Measurements from ENCODE around the gene CD151. TPM values are rescaled to one million over a fixed set of nuclear protein-coding genes. Genes with fewer than 3 reads are reported as not detected.
A peak's percentile ranks its signal among the peaks of the same experiment; 100 is the strongest.

Gene CD151
- total and polyA plus RNA-seq, 4 donors, result 31.6 to 264 (median 124) TPM

DNA sequence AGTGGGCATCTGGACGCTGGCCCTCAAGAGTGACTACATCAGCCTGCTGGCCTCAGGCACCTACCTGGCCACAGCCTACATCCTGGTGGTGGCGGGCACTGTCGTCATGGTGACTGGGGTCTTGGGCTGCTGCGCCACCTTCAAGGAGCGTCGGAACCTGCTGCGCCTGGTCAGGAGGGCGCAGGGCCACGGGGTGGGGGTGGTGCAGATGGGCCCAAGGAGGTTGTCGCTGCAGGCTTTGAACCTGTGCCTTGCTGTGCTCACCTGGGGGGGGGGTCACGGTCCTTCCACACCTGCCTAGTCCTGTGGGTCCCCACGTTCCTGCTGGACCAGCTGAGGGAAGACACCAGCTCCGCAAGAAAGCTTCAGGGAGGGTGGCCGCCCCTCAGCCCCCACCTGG, 3.5 kb downstream of the CD151 start:
- no peak overlapping the region for H3K4me3 ChIP-seq (ENCODE audit: low read depth in 1 of 3, low read length in 3 of 3)
- H3K9ac ChIP-seq (ENCODE audit: low read depth in 1 of 2, low read length in 2 of 2), result no peak overlapping the region
- H3K9me3 ChIP-seq (ENCODE audit: control insufficient read depth in 4 of 4, low read length in 3 of 4), result no peaks in the 10 kb centered on the region
- no peaks in the 10 kb centered on the region for H3K27me3 ChIP-seq (ENCODE audit: control insufficient read depth in 4 of 4, insufficient read depth in 4 of 4, low read length in 3 of 4)
- H3K27ac ChIP-seq (ENCODE audit: low read depth in 1 of 2, low read length in 2 of 2), result no peak overlapping the region
- no peak for DNase-seq (ENCODE audit: low spot score)
- H3K4me1 ChIP-seq (ENCODE audit: control insufficient read depth in 4 of 4, insufficient read depth in 4 of 4, low read length in 3 of 4), result peaks cover 26 to 63% (median 41%) of the 10 kb centered on the region in 4 donors
- TF ChIP-seq REST (IDR thresholded peaks at IDR 0.05) (no peak), GABPA (IDR thresholded peaks at IDR 0.05 in 1 of 2, conservative IDR thresholded peaks at IDR 0.05 in 1 of 2) (no peak), SP1 (IDR thresholded peaks at IDR 0.05) (no peak), HNF4A (conservative IDR thresholded peaks at IDR 0.05) (no peak), ATF3 (IDR thresholded peaks at IDR 0.05) (no peak), HNF4G (IDR thresholded peaks at IDR 0.05) (no peak), RXRA (IDR thresholded peaks at IDR 0.05) (no peak), EGR1 (IDR thresholded peaks at IDR 0.05; ENCODE audit: low read depth in 2 of 2) (no peak), JUND (IDR thresholded peaks at IDR 0.05) (no peak), TAF1 (conservative IDR thresholded peaks at IDR 0.05) (no peak)
- TF ChIP-seq, protein P1, sequence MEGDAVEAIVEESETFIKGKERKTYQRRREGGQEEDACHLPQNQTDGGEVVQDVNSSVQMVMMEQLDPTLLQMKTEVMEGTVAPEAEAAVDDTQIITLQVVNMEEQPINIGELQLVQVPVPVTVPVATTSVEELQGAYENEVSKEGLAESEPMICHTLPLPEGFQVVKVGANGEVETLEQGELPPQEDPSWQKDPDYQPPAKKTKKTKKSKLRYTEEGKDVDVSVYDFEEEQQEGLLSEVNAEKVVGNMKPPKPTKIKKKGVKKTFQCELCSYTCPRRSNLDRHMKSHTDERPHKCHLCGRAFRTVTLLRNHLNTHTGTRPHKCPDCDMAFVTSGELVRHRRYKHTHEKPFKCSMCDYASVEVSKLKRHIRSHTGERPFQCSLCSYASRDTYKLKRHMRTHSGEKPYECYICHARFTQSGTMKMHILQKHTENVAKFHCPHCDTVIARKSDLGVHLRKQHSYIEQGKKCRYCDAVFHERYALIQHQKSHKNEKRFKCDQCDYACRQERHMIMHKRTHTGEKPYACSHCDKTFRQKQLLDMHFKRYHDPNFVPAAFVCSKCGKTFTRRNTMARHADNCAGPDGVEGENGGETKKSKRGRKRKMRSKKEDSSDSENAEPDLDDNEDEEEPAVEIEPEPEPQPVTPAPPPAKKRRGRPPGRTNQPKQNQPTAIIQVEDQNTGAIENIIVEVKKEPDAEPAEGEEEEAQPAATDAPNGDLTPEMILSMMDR (IDR thresholded peaks at IDR 0.05; ENCODE audit: low read depth, low read length, missing input control), result no peak
- TF ChIP-seq, protein P2, sequence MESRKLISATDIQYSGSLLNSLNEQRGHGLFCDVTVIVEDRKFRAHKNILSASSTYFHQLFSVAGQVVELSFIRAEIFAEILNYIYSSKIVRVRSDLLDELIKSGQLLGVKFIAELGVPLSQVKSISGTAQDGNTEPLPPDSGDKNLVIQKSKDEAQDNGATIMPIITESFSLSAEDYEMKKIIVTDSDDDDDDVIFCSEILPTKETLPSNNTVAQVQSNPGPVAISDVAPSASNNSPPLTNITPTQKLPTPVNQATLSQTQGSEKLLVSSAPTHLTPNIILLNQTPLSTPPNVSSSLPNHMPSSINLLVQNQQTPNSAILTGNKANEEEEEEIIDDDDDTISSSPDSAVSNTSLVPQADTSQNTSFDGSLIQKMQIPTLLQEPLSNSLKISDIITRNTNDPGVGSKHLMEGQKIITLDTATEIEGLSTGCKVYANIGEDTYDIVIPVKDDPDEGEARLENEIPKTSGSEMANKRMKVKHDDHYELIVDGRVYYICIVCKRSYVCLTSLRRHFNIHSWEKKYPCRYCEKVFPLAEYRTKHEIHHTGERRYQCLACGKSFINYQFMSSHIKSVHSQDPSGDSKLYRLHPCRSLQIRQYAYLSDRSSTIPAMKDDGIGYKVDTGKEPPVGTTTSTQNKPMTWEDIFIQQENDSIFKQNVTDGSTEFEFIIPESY (IDR thresholded peaks at IDR 0.05), result no peak
- 94% methylated on average over 14 of the region's 14 CpGs for WGBS
- peaks cover 5 to 28% (median 11%) of the 10 kb centered on the region in 4 donors for H3K36me3 ChIP-seq (ENCODE audit: control insufficient read depth in 4 of 4, insufficient read depth in 3 of 4, low read depth in 1 of 4, low read length in 3 of 4)

DNA sequence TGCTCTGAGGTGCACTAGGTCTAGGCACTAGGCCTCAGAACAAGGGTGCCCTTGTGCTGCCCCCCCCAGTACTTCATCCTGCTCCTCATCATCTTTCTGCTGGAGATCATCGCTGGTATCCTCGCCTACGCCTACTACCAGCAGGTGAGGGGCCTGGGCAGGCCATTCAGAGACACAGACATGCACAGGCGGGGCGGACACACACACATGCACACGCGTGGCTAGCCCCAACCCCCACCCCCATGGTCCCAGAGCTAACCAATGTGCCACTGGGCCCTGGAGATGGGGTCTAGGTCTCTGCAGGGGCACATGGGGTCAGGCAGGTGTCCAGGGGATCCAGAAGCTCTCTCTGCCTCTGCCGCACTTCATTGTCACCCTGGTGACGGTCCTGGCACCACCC, 3.9 kb downstream of the CD151 start:
- Histone ChIP-seq H3K4me1 (ENCODE audit: control insufficient read depth in 4 of 4, insufficient read depth in 4 of 4, low read length in 3 of 4) (peaks cover 26 to 63% (median 41%) of the 10 kb centered on the region in 4 donors), H3K27me3 (ENCODE audit: control insufficient read depth in 4 of 4, insufficient read depth in 4 of 4, low read length in 3 of 4) (no peaks in the 10 kb centered on the region), H3K9ac (ENCODE audit: low read depth in 1 of 2, low read length in 2 of 2) (no peak overlapping the region), H3K36me3 (ENCODE audit: control insufficient read depth in 4 of 4, insufficient read depth in 3 of 4, low read depth in 1 of 4, low read length in 3 of 4) (peaks cover 5 to 28% (median 11%) of the 10 kb centered on the region in 4 donors), H3K4me3 (ENCODE audit: low read depth in 1 of 3, low read length in 3 of 3) (no peak overlapping the region), H3K27ac (ENCODE audit: low read depth in 1 of 2, low read length in 2 of 2) (peak overlapping the region in 1 of 2 donors; percentile 37), H3K9me3 (ENCODE audit: control insufficient read depth in 4 of 4, low read length in 3 of 4) (no peaks in the 10 kb centered on the region)
- WGBS, result 96% methylated on average over 9 of the region's 9 CpGs
- no peak for DNase-seq (ENCODE audit: low spot score)
- TF ChIP-seq, protein P3, sequence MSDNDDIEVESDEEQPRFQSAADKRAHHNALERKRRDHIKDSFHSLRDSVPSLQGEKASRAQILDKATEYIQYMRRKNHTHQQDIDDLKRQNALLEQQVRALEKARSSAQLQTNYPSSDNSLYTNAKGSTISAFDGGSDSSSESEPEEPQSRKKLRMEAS (IDR thresholded peaks at IDR 0.05), result no peak
- TF ChIP-seq GABPA (IDR thresholded peaks at IDR 0.05 in 1 of 2, conservative IDR thresholded peaks at IDR 0.05 in 1 of 2) (no peak), REST (IDR thresholded peaks at IDR 0.05) (no peak), NR2F2 (IDR thresholded peaks at IDR 0.05) (no peak), TAF1 (conservative IDR thresholded peaks at IDR 0.05) (no peak), EGR1 (IDR thresholded peaks at IDR 0.05; ENCODE audit: low read depth in 2 of 2) (no peak)

All from liver (tissue), 9 donors.